Caco-2 (cell line): ENCODE data around the gene SMOC2. TPM values are rescaled to one million over a fixed set of nuclear protein-coding genes. Genes with fewer than 3 reads are reported as not detected.

ENCODE experiments used
- BruUV-seq: library from RNA; stranded (reverse); fragments of 400-500 nt; replicated peaks from 2 replicates; lab custom pipeline; 2021; lab: Mats Ljungman, UMichigan
- CTCF ChIA-PET: fragments of 300-600 bp; sonication (Branson Sonifier 250); formaldehyde crosslinking; loops from one replicate; lab custom pipeline; 2022; ENCODE audit warnings: antibody characterized with exemption; lab: Charles Lee
- POLR2A ChIA-PET: fragments of 300-600 bp; sonication (Branson Sonifier 250); formaldehyde crosslinking; loops from one replicate; lab custom pipeline; 2022; ENCODE audit warnings: antibody characterized with exemption; lab: Charles Lee
- DNase-seq, 2 experiments: peaks; one replicate each; pipeline versions ENCODE4 v3.0.0 to v3.0.0-alpha.2; 2020 to 2022
- H3K27me3 ChIP-seq: replicated peaks from 2 replicates; pipeline ENCODE4 v1.6.0; 2011; ENCODE audit warnings: low read length; ENCODE audit not compliant: control insufficient read depth, insufficient read depth
- H3K36me3 ChIP-seq: 2 replicates; pipeline ENCODE4 v1.5.1; 2011; ENCODE audit warnings: low read length; ENCODE audit not compliant: control insufficient read depth, insufficient read depth
- H3K4me1 ChIP-seq: fragments of 250-450 bp; sonication (Bioruptor Pico); 2 replicates; pipeline ENCODE4 v1.5.1; 2020; ENCODE audit warnings: mild to moderate bottlenecking
- H3K4me3 ChIP-seq: 2 replicates; pipeline ENCODE4 v1.5.1; 2011; ENCODE audit warnings: low read depth, mild to moderate bottlenecking, control low read depth, low read length
- H3K9me3 ChIP-seq: fragments of 250-450 bp; sonication (Bioruptor Pico); 2 replicates; pipeline ENCODE4 v1.5.1; 2020; ENCODE audit warnings: mild to moderate bottlenecking, moderate library complexity
- H3K27ac Mint-ChIP-seq: one replicate; pipeline ENCODE4 v1.8.0; 2022; ENCODE audit warnings: mixed read lengths; ENCODE audit not compliant: unreplicated experiment
- H3K27me3 Mint-ChIP-seq: one replicate; pipeline ENCODE4 v1.8.0; 2022; ENCODE audit warnings: mixed read lengths; ENCODE audit not compliant: insufficient read depth, unreplicated experiment
- H3K36me3 Mint-ChIP-seq: one replicate; pipeline ENCODE4 v1.8.0; 2022; ENCODE audit warnings: mild to moderate bottlenecking, mixed read lengths; ENCODE audit not compliant: insufficient read depth, unreplicated experiment
- H3K4me1 Mint-ChIP-seq: one replicate; pipeline ENCODE4 v1.8.0; 2022; ENCODE audit warnings: low read depth, mixed read lengths; ENCODE audit not compliant: unreplicated experiment
- H3K4me3 Mint-ChIP-seq: one replicate; pipeline ENCODE4 v1.8.0; 2022; ENCODE audit warnings: mild to moderate bottlenecking, moderate library complexity, mixed read lengths; ENCODE audit not compliant: unreplicated experiment
- H3K9me3 Mint-ChIP-seq: one replicate; pipeline ENCODE4 v1.8.0; 2022; ENCODE audit warnings: mixed read lengths; ENCODE audit not compliant: unreplicated experiment
- CTCF ChIP-seq, 2 experiments: fragments of 200-600 bp in 1 of 2; IDR thresholded peaks; 1 replicate in 1 of 2; 2 replicates in 1 of 2; pipeline versions ENCODE4 v1.5.1 to v1.8.0; 2011 to 2022; ENCODE audit warnings: antibody characterized with exemption in 1 of 2, control low read depth in 1 of 2, inconsistent platforms in 1 of 2, low read depth in 1 of 2, low read length in 1 of 2, mild to moderate bottlenecking in 1 of 2, moderate library complexity in 1 of 2; ENCODE audit not compliant: insufficient read depth in 1 of 2, severe bottlenecking in 1 of 2, unreplicated experiment in 1 of 2
- intact Hi-C: fragments of 100-400 bp; cut with micrococcal nuclease; formaldehyde crosslinking; loops from one replicate; pipeline ENCODE4 v1.10.0; 2022; ENCODE audit not compliant: unreplicated experiment
- total RNA-seq: library from RNA; stranded (reverse); gene quantifications from 2 replicates; pipeline ENCODE4 v1.2.3, GENCODE V29; 2022

SMOC2 gene
- total RNA-seq, 1 experiment from 2014 or later, result 2.8 TPM

GRCh38 chr6:168625602-168626001 lies 184.6 kb downstream of the SMOC2 start:
- no peak for TF ChIP-seq CTCF (IDR thresholded peaks at IDR 0.05; ENCODE audit: insufficient read depth in 1 of 2, low read depth in 1 of 2, low read length in 1 of 2, severe bottlenecking in 1 of 2, unreplicated experiment in 1 of 2)
- Mint-ChIP-seq H3K27ac (no peak overlapping the region), H3K9me3 (no peaks in the 10 kb centered on the region), H3K4me3 (no peak overlapping the region), H3K4me1 (no peaks in the 10 kb centered on the region), H3K36me3 (no peaks in the 10 kb centered on the region), H3K27me3 (no peaks in the 10 kb centered on the region)
- H3K27me3 ChIP-seq, result no peaks in the 10 kb centered on the region
- peaks cover 7% of the 10 kb centered on the region for H3K9me3 ChIP-seq
- H3K4me3 ChIP-seq, result no peak overlapping the region
- POLR2A ChIA-PET, result no interaction called here
- no peaks in the 10 kb centered on the region for H3K36me3 ChIP-seq
- no peak for DNase-seq
- intact Hi-C loops, result no loop called here
- H3K4me1 ChIP-seq, result no peaks in the 10 kb centered on the region
- CTCF ChIA-PET, result no interaction called here
- BruUV-seq, result no TSS peak

DNA sequence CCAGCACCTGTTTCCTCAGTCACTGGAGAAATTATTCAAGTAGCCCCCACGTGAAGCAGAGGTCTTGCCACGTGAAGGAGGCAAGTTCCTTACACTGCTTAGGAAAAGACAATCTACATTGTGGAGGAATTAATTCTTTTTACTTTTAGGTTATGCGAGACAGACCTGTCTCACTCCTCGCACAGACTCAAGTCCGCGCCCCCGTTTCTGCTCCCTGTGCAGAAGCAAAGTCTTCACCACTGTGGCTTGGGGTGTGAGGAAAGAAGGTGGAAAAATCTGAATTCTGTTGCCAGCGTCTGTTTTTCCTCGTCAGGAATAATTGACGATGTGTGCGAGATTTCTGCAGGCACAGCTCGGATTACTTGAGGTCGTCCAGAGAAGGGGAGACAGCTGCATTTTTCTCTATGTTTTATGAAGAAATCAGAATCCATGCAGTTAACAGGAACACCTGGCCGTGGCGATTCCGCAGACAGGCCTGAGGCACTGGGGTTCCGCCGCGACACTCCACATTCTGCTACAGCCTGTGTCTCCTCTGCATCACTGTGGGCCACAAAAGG lies 185.1 kb downstream of the SMOC2 start:
- POLR2A ChIA-PET, result no interaction called here
- no peaks in the 10 kb centered on the region for H3K36me3 ChIP-seq
- H3K27me3 ChIP-seq, result no peaks in the 10 kb centered on the region
- no peak for TF ChIP-seq CTCF (IDR thresholded peaks at IDR 0.05; ENCODE audit: insufficient read depth in 1 of 2, low read depth in 1 of 2, low read length in 1 of 2, severe bottlenecking in 1 of 2, unreplicated experiment in 1 of 2)
- H3K4me3 Mint-ChIP-seq, result no peak overlapping the region
- BruUV-seq, result no TSS peak
- no peak overlapping the region for H3K4me3 ChIP-seq
- no peaks in the 10 kb centered on the region for H3K4me1 ChIP-seq
- H3K9me3 Mint-ChIP-seq, result no peaks in the 10 kb centered on the region
- CTCF ChIA-PET, result no interaction called here
- intact Hi-C loops, result no loop called here
- no peak for DNase-seq
- no peaks in the 10 kb centered on the region for H3K27me3 Mint-ChIP-seq
- peaks cover 6% of the 10 kb centered on the region for H3K9me3 ChIP-seq
- H3K27ac Mint-ChIP-seq, result no peak overlapping the region
- no peaks in the 10 kb centered on the region for H3K4me1 Mint-ChIP-seq
- no peaks in the 10 kb centered on the region for H3K36me3 Mint-ChIP-seq

DNA sequence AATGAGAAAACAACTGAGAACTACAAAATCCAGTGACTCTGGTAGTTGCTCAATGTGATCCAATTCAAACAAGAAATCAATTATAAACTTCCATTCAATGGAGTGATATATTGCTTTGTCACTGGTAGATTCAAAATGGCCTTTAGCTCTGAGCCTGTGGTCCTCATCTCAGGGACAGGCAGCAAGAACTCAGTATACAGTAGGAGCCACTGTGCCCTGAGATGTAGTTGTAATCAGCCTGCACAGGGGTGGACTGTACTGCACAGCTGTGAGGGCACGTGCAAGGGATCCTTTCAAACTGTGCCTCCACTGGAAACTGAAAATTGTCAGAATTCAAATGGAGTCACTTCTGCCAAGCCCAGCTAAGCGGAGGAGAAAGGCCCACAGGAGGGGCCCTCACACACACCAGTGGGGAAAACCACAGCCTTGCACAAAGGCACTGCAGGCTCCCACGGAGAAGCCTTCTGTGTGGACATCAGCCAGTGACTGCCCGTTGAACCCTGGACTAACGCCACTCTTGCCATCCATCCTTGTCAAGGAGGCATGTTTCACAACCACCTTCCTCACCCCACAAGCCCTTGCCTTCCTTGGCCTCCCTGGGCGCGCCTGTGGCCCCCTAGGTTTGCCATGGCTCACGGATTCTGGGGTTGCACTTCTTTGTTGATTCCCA lies 186.7 kb downstream of the SMOC2 start:
- H3K36me3 Mint-ChIP-seq, result no peaks in the 10 kb centered on the region
- POLR2A ChIA-PET, result no interaction called here
- no peak overlapping the region for H3K4me3 Mint-ChIP-seq

More for the DNA sequence above, 186.7 kb downstream of the SMOC2 start:
- no peaks in the 10 kb centered on the region for H3K27me3 Mint-ChIP-seq
- H3K4me1 ChIP-seq, result no peaks in the 10 kb centered on the region
- H3K36me3 ChIP-seq, result no peaks in the 10 kb centered on the region
- TF ChIP-seq CTCF (IDR thresholded peaks at IDR 0.05; ENCODE audit: insufficient read depth in 1 of 2, low read depth in 1 of 2, low read length in 1 of 2, severe bottlenecking in 1 of 2, unreplicated experiment in 1 of 2), result no peak
- H3K27me3 ChIP-seq, result no peaks in the 10 kb centered on the region
- intact Hi-C loops, result no loop called here
- H3K4me1 Mint-ChIP-seq, result no peaks in the 10 kb centered on the region
- BruUV-seq, result no TSS peak
- H3K27ac Mint-ChIP-seq, result no peak overlapping the region
- DNase-seq, result no peak
- H3K9me3 Mint-ChIP-seq, result no peaks in the 10 kb centered on the region
- H3K9me3 ChIP-seq, result no peaks in the 10 kb centered on the region
- CTCF ChIA-PET, result no interaction called here
- no peak overlapping the region for H3K4me3 ChIP-seq
